HG02571 (cell line): ENCODE results near the gene CASTOR1.

Experiments used
- ATAC-seq: cut with Tn5 transposase; IDR thresholded peaks from one replicate; pipeline ENCODE4 v1.9.1; 2021; ENCODE audit warnings: mild to moderate bottlenecking, moderate library complexity; ENCODE audit not compliant: unreplicated experiment

The CASTOR1 gene

GRCh38 chr22:30286331-30286730, 3.0 kb downstream of the CASTOR1 start:
- no peak for ATAC-seq

GRCh38 chr22:30285846-30286200, 3.5 kb downstream of the CASTOR1 start:
- no peak for ATAC-seq

GRCh38 chr22:30285176-30285845, 4.0 kb downstream of the CASTOR1 start:
- no peak for ATAC-seq

- ATAC-seq, result no peak
Measured at GRCh38 chr22:30284666-30285065, 4.6 kb downstream of the CASTOR1 start.

GRCh38 chr22:30284172-30284571, 5.1 kb downstream of the CASTOR1 start:
- no peak for ATAC-seq

GRCh38 chr22:30283342-30283741, 6.0 kb downstream of the CASTOR1 start:
- no peak for ATAC-seq

GRCh38 chr22:30282616-30283046, 6.7 kb downstream of the CASTOR1 start:
- no peak for ATAC-seq

- no peak for ATAC-seq
Measured at GRCh38 chr22:30280505-30280904, 8.8 kb downstream of the CASTOR1 start.

GRCh38 chr22:30279932-30280331, 9.4 kb downstream of the CASTOR1 start:
- no peak for ATAC-seq

GRCh38 chr22:30279046-30279788, 10.1 kb downstream of the CASTOR1 start:
- ATAC-seq, result no peak

GRCh38 chr22:30277547-30278344, 11.6 kb downstream of the CASTOR1 start:
- ATAC-seq, result no peak

- ATAC-seq, result no peak
Measured at GRCh38 chr22:30276039-30276438, 13.3 kb downstream of the CASTOR1 start.

- ATAC-seq, result no peak
Measured at GRCh38 chr22:30275625-30276024, 13.7 kb downstream of the CASTOR1 start.

GRCh38 chr22:30274437-30274812, 14.9 kb downstream of the CASTOR1 start:
- no peak for ATAC-seq

- ATAC-seq, result no peak
Measured at GRCh38 chr22:30273711-30274436, 15.4 kb downstream of the CASTOR1 start.

- ATAC-seq, result no peak
Measured at GRCh38 chr22:30272781-30273601, 16.3 kb downstream of the CASTOR1 start.

- ATAC-seq, result no peak
Measured at GRCh38 chr22:30270832-30271231, 18.5 kb downstream of the CASTOR1 start.

GRCh38 chr22:30268331-30268730, 21.0 kb downstream of the CASTOR1 start:
- ATAC-seq, result no peak

GRCh38 chr22:30267382-30268302, 21.7 kb downstream of the CASTOR1 start:
- no peak for ATAC-seq
